ENCODE measurements around the gene ADGRE2.
"Not testable (repeated sequence)": the region's sequence is repeated elsewhere in the genome, so short reads cannot be mapped to it uniquely, and the experiment has no call there.

ADGRE2 gene

DNA sequence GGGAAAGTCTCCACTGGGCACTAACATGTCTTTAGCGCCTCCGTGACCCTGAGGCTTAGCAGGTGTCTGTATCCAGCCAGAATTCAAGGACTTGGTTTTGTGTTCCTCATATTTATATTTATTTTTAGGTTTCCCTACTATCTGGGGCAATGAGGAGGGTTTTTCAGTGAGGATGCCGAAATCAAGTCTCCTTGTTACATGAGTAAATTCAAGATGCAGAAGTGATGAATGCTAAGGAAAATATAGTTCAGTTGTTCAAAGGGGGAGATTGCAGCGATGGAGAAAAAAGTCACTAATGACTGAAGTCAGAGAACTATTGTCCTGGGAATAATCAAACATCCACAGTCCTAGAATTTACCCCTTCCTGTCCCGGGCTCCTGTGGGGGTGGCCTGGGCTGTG is 791 bp upstream of the ADGRE2 start:
- Histone ChIP-seq H3K27me3 (peaks cover 0 to 34% of the 10 kb centered on the region in 2 donors), H3K27ac (no peak overlapping the region), H3K36me3 (no peaks in the 10 kb centered on the region), H3K9me3 (no peaks in the 10 kb centered on the region), H3K4me1 (peaks cover 0 to 3% (median 1%) of the 10 kb centered on the region in 4 donors), H3K4me3 (no peak overlapping the region)
- intact Hi-C loops (cut with DNase I; ENCODE audit: low total_unique reads), result no loop called here
- TF ChIP-seq, protein P1, sequence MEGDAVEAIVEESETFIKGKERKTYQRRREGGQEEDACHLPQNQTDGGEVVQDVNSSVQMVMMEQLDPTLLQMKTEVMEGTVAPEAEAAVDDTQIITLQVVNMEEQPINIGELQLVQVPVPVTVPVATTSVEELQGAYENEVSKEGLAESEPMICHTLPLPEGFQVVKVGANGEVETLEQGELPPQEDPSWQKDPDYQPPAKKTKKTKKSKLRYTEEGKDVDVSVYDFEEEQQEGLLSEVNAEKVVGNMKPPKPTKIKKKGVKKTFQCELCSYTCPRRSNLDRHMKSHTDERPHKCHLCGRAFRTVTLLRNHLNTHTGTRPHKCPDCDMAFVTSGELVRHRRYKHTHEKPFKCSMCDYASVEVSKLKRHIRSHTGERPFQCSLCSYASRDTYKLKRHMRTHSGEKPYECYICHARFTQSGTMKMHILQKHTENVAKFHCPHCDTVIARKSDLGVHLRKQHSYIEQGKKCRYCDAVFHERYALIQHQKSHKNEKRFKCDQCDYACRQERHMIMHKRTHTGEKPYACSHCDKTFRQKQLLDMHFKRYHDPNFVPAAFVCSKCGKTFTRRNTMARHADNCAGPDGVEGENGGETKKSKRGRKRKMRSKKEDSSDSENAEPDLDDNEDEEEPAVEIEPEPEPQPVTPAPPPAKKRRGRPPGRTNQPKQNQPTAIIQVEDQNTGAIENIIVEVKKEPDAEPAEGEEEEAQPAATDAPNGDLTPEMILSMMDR (IDR thresholded peaks at IDR 0.05), result no peak
- DNase-seq, result no peak

DNA sequence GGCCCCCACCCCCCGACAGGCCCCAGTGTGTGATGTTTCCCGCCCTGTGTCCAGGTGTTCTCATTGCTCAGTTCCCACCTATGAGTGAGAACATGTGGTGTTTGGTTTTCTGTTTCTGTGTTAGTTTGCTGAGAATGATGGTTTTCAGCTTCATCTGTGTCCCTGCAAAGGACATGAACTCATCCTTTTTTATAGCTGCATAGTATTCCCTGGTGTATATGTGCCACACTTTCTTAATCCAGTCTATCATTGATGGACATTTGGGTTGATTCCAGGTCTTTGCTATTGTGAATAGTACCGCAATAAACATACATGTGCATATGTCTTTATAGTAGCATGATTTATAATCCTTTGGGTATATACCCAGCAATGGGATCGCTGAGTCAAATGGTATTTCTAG is 715 bp downstream of the ADGRE2 start:
- H3K4me3 ChIP-seq; H3K4me1 ChIP-seq; H3K9me3 ChIP-seq; H3K36me3 ChIP-seq; H3K27ac ChIP-seq; DNase-seq; intact Hi-C loops (cut with DNase I; ENCODE audit: low total_unique reads): not testable (repeated sequence)
- peaks cover 0 to 32% of the 10 kb centered on the region in 2 donors for H3K27me3 ChIP-seq

DNA sequence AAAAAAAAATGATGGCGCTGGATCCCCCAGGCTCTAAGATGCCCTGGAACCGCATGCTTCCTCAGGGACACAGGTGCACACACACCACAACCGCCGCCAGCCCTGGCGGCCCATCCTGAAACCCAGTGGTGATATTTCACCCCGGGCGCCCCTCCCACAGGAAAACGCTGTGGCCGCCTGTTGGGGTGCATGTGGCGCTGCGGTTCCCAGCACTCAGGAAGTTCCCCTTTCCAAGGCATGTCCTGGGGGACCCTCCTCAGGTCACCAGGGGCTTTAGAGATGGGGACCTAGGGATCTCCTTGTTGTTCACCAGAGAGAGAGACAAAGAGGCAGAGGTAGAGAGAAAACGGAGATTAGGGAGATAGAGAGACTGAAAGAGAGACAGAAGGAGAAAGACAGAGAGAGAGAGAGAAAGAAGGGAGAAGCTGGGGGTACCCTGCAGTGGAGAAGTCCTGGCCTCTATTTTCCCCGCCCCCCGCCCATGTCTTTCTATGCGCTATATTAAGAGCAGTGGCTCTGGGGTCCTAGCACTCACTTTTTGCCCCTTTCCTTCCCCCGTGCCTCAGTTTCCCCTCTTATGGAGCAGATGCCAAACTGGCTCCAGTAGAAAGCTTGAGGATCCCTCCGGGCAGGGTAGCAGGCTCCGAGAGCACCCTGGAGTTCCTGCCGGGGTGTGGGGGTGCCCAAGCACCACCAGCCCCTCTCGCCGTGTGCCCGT is 2.3 kb downstream of the ADGRE2 start:
- intact Hi-C loops (cut with DNase I; ENCODE audit: low total_unique reads), result no loop called here
- Histone ChIP-seq H3K4me3 (peak overlapping the region; percentile 13 to 25), H3K27ac (no peak overlapping the region), H3K4me1 (peaks cover 0 to 3% (median 1%) of the 10 kb centered on the region in 4 donors), H3K36me3 (peaks cover 0 to 5% (median 0%) of the 10 kb centered on the region in 3 donors), H3K27me3 (peaks cover 0 to 35% of the 10 kb centered on the region in 2 donors), H3K9me3 (no peaks in the 10 kb centered on the region)
- no peak for DNase-seq
- TF ChIP-seq, protein P1 (IDR thresholded peaks at IDR 0.05), result no peak

DNA sequence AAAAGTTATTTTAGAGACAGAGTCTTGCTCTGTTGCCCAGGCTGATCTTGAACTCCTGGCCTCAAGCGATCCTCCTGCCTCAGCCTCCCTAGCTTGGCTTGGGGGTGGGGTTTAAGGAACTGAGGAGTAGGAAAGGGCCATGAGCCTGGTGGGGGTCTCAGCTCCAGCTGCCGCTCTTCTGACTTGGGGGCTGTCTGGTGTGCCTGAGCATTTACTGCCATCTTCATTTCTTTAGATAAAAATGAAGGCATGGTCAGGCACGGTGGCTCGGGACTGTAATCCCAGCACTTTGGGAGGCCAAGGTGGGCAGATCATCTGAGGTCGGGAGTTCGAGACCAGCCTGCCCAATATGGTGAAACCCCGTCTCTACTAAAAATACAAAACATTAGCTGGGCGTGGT is 3.0 kb downstream of the ADGRE2 start:
- H3K27ac ChIP-seq; DNase-seq; H3K4me1 ChIP-seq; intact Hi-C loops (cut with DNase I; ENCODE audit: low total_unique reads); H3K4me3 ChIP-seq; H3K9me3 ChIP-seq; H3K36me3 ChIP-seq: not testable (repeated sequence)
- H3K27me3 ChIP-seq, result peaks cover 0 to 36% of the 10 kb centered on the region in 2 donors

DNA sequence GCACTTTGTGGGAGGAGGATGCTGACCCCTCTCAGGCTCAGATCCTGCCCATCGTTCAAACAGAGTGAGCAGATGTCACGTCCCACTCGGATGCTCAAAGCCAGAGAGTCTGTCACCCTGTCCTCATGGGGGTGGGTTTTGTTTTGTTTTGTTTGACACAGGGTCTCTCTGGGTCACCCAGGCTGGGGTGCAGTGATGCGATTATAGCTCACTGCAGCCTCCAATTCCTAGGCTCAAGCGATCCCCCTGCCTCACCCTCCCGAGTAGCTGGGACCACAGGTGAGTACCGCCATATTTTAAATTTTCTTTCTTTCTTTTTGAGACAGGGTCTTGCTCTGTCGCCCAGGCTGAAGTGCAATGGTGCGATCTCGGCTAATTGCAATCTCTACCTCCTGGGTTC is 4.0 kb downstream of the ADGRE2 start:
- intact Hi-C loops (cut with DNase I; ENCODE audit: low total_unique reads), result no loop called here
- no peak for DNase-seq
- Histone ChIP-seq H3K27me3 (peaks cover 0 to 33% of the 10 kb centered on the region in 2 donors), H3K36me3 (peaks cover 0 to 9% (median 0%) of the 10 kb centered on the region in 3 donors), H3K9me3 (no peaks in the 10 kb centered on the region), H3K27ac (no peak overlapping the region), H3K4me1 (peaks cover 0 to 3% (median 1%) of the 10 kb centered on the region in 4 donors), H3K4me3 (no peak overlapping the region)
- TF ChIP-seq, protein P1 (IDR thresholded peaks at IDR 0.05), result no peak

DNA sequence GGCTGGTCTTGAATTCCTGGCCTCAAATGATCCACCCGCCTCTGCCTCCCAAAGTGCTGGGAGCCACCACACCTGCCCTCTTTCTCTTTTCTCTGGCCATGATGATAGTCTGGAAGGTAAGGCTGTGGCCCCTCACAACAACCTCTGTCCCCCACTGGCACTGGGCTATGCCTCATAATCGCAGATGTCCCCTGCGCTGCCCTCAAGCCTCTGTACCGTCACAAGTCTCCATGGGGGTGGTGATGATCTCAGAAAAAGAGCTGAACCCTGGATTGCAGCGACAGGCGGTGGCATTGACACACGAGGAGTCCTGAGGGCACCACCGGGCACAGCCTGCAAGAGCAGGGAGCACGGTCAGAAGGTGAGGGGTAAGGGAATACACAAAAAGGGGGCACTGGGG is 4.6 kb downstream of the ADGRE2 start:
- H3K4me1 ChIP-seq; H3K36me3 ChIP-seq; H3K27ac ChIP-seq; H3K9me3 ChIP-seq; intact Hi-C loops (cut with DNase I; ENCODE audit: low total_unique reads); H3K4me3 ChIP-seq; DNase-seq: not testable (repeated sequence)
- peaks cover 0 to 33% of the 10 kb centered on the region in 2 donors for H3K27me3 ChIP-seq

DNA sequence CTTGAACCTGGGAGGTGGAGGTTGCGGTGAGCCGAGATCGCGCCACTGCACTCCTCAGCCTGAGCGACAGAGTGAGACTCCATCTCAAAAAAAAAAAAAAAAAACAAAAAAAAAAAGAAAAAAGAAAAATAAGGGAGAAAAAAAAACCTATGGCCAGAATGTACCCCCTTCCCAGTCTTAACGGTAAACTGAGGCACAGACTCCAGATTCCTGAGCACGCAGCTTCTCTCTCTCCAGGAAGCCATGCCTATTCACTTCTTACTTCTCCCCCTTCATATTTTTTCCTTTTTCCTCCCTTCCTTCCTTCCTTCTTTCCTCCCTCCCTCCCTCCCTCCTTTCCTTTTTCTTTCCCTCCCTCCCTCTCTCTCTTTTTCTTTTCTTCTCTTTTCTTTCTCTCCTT is 5.4 kb downstream of the ADGRE2 start:
- H3K27me3 ChIP-seq, result peaks cover 0 to 33% of the 10 kb centered on the region in 2 donors

More for the DNA sequence above, 5.4 kb downstream of the ADGRE2 start:
- Histone ChIP-seq H3K36me3 (peaks cover 0 to 15% (median 0%) of the 10 kb centered on the region in 3 donors), H3K27ac (no peak overlapping the region), H3K9me3 (no peaks in the 10 kb centered on the region), H3K4me3 (no peak overlapping the region), H3K4me1 (peaks cover 0 to 3% (median 1%) of the 10 kb centered on the region in 4 donors)
- TF ChIP-seq, protein P1 (IDR thresholded peaks at IDR 0.05), result no peak
- intact Hi-C loops (cut with DNase I; ENCODE audit: low total_unique reads), result no loop called here
- DNase-seq, result no peak
